ENCODE results near the gene HES1.
"Not testable (repeated sequence)": the region's sequence is repeated elsewhere in the genome, so short reads cannot be mapped to it uniquely, and the experiment has no call there.

Gene HES1

DNA sequence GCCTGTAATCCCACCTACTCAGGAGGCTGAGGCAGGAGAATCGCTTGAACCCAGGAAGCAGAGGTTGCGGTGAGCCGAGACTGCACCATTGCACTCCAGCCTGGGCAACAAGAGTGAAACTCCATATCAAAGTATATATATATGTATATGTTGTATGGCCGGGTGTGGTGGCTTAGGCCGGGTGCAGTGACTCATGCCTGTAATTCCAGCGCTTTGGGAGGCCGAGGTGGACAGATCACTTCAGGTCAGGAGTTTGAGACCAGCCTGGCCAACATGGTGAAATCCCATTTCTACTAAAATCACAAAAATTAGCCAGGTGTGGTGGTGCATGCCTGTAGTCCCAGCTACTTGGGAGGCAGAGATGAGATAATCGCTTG lies 7.0 kb upstream of the HES1 start:
- DNase-seq: not testable (repeated sequence)

DNA sequence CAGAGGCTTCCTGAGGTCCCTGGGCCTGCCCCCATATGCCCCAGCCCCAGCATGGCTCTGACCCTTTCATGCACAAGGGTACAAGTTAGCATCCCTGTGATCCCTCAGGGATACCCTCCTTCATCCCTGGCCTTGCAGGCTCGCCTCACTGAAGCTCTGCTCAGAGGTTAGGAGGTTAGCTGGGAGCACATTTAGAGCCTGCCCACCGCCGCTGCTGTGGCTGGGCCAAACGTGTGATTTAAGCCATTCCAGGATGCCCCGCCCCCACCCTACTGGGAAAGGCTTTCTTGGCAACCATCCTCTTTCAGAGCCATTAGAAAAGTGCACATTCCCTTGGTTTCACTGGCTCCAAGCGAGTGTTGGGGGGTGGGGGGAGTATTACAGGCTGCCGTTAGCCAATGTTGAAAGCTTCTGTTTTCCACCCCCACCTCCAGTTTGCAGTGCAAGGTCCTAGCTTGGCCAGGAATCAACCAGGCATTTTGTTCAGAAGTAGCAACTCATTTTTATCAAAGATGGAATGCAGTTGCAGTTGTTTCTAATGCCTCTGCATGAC lies 6.3 kb upstream of the HES1 start:
- DNase-seq: no peak

DNA sequence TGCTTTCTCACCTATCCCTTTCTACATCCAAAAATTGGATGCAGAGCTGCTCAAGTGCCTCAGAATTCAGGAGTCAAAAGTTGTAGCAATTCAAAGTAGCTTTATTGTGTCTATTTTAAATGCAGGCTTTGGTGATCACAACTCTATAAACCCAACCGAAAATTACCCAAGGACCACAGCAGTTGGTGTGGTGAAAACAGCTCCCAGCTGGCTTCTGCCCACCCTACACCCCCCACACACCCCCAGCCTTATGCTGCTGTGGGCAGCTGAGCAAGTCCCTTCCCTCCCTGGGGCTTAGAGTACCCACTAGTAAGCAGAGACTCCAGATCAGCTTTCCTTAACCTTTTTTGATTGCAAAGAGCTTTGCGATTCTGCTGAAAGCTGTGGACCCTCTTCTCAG lies 5.8 kb upstream of the HES1 start:
- DNase-seq: no peak

DNA sequence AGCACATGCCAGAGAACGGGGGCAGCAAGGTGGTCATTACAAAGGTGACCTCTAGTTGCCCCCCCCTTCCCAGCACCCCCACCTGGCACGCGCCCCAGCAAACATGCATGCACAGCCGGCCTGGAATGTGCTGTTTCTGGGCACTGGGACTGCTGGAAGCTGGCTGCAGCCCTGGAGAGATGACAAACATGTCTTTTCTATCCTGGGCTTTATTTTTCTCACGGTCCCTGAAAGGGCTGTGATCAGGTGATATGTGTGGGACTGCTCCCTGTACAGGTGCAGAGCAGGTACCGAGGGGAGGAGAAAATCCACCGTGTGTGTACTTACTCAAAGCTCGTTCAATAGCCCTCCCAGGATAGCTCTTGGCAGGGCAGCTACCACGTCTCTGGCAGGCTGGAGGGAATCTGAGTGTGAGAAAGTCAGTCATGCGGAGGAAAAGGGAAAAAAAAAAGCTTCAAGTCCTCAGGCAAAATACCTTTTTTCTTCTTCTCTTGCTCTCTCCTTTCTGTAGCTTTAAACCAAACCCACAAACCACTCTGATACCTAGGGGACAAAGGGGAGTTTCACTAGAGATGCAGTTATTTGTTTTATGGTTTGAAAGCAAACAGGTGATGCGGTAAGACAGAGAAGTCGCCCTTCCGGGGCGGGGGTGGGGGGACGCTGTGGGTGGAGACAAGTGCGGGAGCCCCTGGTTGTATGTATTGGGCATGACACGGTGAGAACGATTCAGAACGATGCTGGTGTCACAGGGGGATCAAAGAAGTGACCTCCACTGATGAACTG lies 5.0 kb upstream of the HES1 start:
- peak; percentile 9 for DNase-seq

DNA sequence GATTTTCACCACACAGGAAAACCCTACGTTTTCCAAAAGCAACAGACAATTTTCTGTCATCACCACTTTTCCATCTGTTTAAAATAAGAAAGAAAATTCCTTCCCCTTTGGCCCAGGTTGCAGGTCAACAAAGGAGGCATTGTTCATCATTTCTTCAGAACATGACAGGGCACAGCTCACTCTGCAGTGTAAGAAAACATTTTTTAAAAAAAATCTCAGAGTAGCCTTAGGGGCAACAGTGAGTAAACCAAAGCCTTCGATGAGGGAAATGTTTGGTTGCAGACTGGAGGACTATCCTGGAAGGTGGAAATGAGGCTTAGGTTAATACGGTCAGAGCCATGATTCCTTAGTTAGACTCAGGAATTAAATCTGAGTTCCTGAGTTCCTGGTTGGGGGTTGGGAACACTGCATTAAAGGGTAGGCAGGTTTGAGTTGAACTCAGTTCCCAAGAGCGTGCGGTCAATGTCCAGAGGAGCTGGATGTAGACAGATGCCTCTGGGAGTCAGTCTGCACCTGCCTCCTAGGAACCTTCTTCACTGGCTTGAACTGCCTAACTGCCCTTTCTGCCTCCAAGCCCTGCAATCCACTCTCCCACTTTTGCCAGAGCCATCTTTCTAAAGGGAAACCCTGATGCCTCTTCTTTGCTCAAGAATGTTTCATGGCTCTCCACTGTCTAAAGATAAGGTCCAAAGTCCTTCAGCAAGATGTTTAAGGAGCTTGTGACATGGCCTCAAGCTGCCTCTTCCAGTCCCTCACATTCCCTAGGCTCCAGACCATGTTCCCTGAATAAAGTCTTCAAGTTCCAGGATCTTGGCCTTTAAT lies 3.3 kb upstream of the HES1 start:
- no peak for DNase-seq

DNA sequence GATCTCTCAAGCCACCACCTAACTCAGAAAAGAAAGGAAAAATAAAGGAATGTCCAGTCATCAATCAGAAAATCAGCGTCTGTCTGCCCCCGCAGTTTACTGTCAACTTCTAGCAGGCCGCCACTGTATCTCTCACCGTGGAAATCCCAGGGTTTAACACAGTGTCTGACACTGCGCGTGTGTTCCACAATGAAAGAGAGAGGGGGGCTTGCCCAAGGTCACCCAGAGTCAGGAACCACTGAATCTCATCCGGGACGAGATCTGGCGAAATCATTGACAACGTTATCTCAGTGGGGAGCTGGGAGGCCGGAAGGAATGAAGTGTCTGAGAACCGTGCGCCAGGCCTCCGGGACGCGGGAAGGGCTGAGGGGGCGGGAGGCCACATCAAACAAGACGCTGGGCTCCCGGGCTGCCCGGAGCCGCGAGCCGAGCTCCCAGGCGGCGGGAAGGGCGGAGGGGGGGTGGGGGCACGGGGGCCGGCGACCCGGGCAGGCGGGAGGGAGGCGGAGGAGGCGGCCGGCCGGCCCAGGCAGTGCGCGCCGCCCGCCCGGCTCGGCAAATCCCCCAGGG lies 2.2 kb upstream of the HES1 start:
- no peak for DNase-seq

DNA sequence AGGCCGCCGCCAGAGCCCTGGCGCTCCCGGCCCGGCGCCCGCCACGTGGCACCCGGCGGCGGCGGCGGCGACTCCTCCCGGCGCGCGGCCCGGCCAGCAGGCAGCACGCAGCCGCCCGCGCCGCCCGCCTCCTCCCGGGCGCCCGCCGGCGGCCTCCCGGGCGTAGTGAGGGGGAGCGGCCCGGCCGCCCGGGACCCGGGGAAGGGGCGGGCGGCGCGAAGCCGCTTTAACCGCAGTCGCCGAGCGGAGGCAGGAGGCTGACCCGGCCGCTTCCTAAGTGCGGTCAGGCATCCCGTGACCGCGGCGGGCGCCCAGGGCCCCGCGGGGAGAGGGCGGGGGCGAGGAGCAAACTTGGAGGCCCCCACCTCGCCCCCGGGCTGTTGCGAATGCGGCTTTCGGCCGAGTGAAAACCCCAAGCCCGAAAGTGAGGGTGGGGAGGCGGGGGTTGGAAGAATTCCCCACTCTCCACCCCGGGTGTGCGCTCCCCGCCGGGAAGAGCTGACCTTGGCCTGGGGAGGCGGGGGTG lies 1.7 kb upstream of the HES1 start:
- DNase-seq: peak; percentile 29

DNA sequence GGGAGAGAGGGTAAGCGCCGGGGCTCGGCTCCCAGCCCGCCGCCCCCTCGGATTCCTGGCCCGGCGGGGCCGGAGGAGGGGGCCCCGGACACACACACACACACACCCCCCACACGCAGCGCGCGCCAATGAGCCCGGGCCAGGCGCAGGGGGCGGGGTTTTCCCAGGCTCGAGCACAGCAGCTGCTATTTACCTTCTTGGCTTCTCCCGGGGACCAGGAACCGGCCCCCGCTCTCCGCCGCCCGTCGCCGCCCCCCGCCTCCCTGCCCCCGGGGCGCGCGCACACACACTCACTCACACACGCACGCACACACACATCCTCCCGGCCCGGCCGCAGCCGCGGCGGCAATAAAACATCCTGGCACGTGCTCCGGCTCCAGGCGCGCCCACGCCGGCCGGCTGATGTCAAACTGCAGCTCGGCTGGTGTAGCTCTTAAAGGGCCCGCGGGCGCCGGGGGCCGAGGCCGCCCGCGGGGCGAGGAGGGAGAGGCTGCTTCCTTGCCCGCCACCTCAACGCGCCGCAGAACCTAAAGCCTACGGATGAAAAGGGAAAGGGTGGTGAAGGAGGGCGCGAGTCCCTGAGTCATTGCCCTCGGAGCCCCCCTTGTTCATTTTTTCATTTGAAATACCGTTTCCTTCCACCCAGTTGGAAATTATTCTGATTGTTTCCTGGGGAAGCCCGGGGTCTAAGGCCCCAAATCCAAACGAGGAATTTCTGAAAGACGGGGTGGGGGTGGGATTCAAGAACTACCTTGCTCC lies 1.0 kb upstream of the HES1 start:
- peak; percentile 80 for DNase-seq

DNA sequence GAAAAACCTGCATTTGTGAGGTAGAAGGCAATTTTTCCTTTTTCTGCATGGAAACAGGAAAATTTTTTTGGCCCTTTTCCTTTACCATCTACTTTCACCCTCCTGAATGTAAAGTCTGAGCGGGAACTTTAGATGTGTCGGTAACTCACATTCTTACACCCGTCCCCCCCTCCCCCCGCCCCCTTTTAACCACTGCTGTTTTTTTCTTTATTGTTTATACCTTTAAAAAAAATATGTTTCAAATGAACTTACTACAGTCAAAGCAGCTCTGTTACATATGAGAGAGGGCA lies 487 bp upstream of the HES1 start:
- no peak for DNase-seq

DNA sequence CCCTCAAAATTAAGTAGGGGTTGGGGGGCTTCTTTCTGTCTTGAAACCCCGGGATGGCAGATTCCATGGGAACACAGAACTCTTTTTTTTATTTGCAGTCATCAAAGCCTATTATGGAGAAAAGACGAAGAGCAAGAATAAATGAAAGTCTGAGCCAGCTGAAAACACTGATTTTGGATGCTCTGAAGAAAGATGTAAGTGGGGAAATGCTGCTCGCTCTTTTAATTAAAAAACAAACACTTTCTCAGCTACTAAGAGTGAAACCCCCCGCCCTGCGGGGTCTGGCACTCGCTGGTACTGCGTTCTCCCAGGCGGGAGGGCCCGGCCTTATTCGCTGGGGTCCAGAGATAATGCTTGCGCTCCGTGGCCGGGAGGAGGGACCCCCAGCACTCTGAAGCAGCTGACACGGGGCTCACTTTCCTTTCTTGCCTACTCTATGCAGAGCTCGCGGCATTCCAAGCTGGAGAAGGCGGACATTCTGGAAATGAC lies 615 bp downstream of the HES1 start:
- no peak for DNase-seq

DNA sequence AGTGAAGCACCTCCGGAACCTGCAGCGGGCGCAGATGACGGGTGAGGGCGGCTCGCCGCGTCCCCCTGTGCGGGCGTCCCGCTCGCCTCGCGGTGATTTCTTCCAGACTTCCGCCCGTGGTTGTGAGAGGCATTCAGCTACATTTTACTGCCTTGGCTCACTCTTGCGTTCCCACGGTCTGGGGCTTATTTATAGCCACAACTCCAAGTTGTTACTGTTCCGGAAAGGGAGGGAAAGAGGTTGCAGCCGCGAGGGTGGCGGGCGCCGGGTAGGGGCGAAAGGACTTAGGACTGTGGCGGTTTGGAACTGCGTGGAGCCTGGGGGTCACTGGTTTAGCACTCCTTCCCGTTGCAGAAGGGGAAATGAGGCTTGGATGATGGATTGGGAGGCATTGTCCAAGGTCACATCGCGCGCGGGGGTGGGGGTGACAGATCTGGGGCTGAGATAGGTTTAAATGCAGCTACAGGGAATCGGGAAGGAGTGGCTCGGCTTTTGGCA lies 1.1 kb downstream of the HES1 start:
- peak; percentile 42 for DNase-seq

DNA sequence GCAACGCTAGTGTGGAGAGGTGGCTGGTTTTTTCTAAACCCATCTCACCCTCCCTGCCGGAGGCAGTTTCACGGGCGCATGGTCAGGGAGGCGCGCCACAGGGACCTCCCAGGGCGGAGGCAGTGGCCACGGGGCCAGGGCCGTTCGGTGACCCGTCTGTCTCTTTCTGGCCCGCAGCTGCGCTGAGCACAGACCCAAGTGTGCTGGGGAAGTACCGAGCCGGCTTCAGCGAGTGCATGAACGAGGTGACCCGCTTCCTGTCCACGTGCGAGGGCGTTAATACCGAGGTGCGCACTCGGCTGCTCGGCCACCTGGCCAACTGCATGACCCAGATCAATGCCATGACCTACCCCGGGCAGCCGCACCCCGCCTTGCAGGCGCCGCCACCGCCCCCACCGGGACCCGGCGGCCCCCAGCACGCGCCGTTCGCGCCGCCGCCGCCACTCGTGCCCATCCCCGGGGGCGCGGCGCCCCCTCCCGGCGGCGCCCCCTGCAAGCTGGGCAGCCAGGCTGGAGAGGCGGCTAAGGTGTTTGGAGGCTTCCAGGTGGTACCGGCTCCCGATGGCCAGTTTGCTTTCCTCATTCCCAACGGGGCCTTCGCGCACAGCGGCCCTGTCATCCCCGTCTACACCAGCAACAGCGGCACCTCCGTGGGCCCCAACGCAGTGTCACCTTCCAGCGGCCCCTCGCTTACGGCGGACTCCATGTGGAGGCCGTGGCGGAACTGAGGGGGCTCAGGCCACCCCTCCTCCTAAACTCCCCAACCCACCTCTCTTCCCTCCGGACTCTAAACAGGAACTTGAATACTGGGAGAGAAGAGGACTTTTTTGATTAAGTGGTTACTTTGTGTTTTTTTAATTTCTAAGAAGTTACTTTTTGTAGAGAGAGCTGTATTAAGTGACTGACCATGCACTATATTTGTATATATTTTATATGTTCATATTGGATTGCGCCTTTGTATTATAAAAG lies 1.8 kb downstream of the HES1 start:
- peak; percentile 47 for DNase-seq

DNA sequence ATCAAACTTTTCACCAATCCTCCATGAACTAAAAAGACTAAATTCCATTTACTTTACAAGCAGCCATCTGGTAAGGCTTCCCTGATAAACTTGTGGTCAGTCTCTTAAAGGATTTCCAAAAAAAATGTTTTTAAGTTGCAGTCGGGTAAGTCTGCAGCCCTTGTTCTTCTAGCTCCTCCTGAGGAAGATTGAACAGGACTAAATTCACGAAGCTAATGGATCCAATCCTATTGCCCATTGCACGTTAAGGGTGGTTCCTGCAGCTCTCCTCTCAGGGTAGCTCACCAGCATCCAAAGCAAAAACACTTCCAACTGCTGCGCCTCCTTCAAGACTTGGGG lies 2.8 kb downstream of the HES1 start:
- DNase-seq: no peak

DNA sequence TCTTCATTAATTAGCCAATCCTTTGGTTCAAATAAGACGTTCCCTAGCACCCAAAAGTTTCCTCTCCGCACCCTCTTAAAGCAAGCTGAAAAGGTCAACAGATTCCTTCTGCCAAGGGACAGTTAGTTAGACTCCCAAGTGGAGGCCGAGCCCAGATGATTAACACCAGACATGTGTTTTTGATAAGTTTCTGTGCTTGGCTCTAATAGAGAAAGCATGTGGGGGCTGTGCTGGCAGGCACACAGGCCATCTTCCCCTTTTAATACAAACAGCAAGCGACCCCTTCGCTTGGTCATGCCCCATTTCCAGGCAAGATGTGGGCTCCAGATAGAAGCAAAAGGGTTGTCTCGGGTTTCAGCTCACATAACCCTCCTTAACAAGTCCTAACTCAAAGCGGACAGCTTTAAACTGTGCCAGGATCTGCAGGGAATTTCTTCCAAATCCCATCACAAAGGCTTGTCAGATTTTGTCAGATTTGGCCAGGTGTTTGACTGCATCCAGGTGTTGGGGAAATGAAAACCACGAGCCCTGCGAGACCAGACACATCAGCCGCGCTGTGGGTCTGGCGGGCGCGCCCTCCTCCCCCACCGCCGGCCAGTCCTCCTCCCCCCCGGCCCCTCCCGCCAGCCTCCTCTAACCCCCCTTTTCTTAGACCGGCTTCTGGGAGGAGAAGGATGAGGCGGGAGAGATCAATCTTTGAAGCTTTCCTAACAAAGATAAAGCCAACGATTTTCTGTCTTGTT lies 3.3 kb downstream of the HES1 start:
- no peak for DNase-seq

DNA sequence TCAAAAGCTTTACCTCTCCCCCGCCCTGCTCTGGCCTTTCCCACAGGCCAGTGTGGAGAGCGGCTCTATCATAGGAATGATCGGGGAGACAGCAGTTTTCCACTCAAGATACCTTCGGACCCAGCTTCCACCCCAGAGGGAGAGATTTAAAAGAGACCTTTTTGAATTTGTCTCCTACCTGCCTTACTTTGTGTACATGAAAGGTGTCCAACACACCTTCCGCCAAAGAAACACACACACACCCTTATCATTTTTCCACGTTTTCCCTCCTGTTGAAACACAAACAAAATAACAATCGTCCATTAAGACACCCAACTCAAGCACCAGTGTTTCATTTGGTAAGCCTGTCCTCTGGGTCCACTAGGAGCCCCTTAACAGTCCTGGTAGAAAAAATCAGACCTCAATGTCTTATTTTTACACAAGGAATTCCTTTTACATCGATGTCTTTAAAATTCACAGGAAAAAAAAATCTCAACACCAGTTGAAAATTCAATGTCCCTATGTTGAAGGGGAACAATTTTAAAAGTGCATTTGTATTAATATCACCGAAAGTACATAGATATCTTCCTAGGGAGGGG lies 4.0 kb downstream of the HES1 start:
- DNase-seq: no peak

DNA sequence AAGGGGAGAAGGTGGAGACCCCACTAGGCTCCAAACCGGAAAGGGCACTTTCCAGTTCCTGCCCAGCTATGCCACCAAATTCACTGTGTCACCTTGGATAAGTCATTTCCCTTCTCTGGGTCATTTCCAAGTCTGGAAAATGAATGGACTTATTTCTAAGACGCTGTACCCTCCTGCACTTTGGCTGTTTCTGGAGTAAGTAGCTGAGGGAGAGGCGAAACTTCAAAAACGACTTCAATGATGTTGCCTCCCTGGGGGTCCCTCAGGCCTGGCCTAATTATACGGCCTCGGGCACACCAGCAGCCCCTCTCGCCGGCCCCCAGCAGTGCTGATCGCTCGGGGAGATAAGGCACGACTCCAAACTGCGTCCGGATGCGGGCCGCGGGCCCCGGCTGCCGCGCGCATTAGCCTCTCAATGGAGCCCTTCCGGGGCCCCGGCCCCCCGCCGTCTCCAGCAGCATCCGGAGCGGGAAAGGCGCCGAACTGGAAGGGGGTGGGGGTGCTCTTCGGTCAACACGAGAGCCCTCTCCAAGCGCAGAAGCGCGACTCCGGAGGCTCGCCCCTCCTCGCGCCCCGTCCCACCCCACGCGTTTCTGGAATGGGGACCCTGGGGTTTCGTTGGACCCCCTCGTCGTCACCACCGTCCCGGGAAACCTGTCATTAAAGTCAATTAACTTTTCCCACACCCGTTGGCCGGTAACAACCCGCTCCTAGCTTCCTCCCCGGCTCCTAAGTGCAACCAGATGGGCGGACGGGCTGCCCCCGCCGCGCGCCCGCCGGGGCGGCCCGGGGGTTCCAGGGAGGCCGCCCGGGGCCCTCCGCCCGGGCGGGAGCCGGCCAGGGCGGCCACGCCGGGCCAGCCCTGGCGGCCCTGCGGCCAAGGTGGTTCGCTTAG lies 4.8 kb downstream of the HES1 start:
- DNase-seq: peak; percentile 41

DNA sequence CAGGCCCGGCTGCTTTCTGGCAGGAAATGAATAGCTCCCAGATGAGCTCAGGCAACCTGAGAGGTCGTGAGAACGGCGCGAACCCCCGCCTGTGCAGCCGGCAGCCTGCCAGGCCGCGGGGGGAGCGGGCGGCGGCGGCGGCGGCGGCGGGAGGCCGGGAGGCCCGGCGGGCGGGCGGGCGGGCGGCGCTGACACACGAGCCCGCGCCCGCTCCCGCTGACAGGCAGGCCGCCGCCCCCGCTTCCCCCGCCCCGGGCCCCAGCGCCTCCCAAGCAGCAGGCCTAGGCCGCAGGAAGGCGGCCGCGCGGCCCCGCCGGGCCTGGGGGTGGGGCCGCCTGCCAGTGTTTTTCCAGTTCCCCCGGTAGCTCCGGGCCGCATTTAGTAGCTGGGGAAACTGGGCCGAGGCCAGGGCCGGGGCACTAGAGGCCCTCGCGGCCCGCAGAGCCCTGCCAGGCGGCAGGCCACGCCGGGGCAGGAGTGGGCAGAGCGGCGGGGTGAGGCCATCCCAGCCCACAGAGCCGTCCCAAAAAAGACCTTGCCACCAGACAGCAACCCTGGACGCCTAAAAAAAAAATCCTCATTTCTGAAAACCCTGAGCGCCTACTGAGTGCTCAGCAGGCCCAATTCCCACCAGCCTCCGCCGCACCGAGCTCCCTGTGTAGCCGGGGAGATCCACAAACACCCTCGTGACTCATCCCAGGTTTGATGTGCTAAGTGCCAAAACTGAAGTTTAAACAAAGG lies 5.6 kb downstream of the HES1 start:
- peak; percentile 73 for DNase-seq

DNA sequence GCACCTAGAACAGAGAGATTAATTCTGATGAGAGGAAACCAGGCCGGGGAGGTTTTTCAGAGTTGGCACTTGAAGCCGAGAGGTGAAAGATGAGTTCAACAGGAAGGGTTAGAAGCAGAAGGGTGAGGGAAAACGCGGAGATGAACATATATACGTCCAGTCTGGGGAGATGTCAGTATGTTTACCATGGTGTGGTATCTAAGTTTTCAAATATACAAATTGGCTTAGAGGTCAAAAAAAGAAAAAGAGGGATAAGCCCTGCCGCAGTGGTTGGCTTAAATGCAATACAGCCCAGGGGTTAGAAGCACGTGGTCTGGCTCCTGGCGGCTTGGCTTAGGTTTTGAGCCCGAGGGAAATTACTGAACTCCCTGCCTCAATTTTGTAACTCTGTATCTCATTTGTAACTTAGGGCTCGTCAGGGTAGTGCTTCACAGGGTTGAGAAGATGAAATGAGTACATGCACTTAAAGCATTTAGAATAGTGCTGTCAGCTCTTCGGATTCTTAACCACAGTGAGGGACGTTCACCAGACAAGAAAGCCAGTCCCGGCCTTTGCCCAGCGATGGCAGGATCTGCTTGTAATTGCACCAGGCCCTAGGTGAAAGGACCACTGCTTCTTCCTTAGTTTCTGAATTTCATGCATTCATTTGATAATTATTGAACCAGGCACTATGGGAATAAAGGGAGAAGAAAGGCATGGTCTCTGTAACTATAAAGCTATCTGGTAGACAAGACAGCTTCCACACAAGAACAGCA lies 6.4 kb downstream of the HES1 start:
- DNase-seq: no peak
